CD4-positive, alpha-beta T cell treated with Interleukin-17A for 4 hours (primary cell): ENCODE results near the gene TRPM3.
"Not testable (repeated sequence)": the region's sequence is repeated elsewhere in the genome, so short reads cannot be mapped to it uniquely, and the experiment has no call there.

ENCODE experiments used
- DNase-seq: peaks from one replicate; pipeline ENCODE4 v3.0.0-alpha.2; 2020; ENCODE audit warnings: mixed read lengths

TRPM3 gene

GRCh38 chr9:70639853-70640814, 481.3 kb downstream of the TRPM3 start:
- DNase-seq = no peak

DNA sequence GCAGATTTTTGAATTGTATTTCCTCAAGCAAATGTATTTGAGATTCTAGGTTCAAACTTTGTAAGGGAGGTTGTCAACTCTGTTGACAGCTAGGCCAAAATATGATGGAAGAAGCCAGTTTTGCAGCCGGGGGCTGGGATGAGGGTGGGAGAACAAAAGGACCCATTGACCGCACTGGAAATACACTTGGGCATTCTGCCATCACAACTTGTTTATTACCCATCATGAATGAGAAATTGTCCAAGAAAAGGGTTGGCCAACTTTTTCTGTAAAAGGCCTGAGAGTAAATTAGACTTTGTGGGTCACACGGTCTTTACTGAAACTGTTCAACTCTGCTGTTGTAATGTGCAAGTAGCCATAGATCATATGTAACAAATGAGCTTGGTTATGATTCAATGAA, 485.6 kb downstream of the TRPM3 start:
- DNase-seq = no peak

DNA sequence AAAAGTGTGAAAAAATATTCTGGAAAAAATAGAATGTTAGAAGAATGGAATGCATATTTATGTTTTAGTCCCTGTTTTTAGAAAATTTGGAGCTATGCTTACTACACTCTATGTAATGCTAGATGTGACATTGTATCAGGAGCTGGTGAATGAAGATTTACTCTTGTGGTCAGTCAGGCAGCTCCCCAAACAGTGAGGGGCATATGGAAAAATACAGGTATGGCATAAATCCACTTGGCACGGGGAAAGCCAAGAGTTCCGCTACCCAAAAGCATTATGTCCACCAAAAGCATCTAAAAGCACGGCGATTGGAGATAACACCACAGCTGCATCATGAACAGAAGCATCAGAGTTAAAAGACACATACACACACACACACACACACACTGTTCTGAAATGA, 486.7 kb downstream of the TRPM3 start:
- DNase-seq = no peak

DNA sequence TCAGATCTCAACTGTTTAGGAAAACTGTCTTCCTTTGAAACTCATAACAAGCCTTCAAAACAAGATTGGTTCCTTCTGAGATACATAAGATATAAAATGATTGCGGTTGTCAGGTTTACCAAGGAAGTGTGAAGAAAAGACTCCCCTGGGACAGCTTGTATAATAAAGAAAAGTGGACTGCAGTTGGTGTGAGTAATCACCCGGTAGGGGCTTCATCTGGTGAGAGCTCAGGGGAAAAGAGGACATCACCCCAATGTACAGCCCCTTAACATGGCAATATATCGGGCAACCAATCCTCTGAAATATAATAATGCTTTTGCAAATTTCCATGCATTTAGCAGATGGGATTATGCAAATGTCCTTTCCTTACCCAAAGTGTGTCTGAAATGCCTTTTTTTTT, 490.4 kb downstream of the TRPM3 start:
- no peak for DNase-seq

- not testable (repeated sequence) for DNase-seq
Observed at GRCh38 chr9:70629080-70629685, 492.2 kb downstream of the TRPM3 start.

- DNase-seq = peak; percentile 12
Observed at GRCh38 chr9:70625078-70625477, 496.3 kb downstream of the TRPM3 start.

DNA sequence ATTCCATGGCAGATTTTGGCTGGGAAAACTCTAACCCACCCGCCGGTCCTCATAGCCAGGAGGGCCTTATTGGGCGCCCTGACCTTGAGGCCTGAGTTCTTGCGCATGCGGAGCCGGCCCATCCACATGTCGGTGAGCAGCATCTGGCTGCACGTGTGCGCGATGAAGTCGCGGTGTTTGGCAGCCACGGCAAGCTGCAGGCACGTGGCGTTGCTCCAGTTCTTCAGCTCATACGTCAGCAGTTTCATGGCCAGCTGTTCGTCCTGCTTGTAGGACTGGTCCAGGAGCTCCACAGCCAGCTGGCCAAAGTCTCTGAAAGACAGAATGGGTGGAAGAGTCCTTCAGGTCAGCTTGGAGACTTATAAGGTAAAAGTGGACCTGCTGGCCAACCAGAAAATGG, 502.6 kb downstream of the TRPM3 start:
- DNase-seq = no peak

DNA sequence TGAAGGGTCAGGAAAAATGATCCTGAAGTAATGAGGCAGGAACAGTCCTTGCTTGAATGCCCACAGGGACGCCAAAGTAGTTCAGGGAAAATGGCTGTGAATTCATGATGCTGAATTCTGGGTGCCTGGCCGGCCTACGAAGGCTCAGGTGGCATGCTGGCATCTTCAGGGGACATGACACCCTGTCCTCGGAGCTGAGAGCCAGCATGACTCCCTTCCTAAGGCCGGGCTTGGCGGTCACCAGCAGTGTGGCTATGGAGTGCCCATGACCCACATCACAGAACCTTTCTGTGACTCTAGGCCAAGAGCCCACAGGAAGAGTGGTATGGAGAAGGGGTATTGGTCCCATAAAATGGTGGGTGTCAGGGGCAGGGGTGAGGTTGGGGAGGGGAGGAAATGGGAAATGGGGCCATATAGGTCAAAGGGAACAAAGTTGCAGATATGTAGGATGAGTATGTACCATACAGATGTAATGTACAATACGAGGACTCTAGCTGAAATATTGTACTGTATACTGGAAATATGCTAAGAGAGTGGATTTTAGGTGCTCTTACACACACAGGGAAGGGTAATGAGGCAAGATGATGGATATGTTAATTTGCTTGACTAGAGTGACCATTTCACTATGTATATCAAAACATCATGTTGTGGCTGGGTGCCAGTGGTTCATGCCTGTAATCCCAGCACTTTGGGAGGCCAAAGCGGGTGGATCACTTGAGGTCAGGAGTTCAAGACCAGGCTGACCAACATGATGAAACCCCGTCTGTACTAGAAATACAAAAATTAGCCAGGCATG, 504.2 kb downstream of the TRPM3 start:
- no peak for DNase-seq

DNA sequence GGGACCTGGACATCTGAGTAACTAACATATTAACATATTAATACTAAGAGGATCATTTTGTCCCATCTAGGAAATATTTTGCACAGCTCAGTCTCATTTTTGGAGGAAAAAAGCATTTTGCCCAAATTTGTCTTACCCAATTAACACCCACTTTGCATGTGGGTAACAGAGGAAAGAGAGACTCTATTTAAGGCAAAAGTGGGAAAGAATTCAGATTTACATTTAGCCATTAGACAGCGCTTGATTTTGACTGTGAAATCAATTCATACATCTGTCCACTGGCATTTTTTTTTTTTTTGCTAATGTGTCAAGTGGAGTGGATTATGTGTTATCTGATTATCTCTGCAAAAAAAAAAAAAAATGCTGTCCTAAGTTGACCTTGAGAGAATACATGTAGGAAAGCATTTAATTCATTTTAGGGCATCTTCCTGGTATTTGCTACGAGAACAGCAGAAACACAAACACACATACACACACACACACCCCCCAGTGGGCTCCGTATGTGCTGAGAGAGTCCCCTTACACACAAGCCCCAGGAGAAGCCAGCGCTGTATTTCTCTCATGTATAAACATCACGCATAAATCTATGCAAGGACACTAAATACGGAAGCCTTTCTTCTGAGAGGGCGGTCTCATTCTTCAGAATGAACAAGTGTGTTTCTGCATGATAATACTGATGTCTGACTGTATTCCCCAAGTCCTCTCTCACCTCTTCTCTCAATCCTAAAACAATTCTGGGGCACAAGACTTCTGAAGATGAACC, 505.0 kb downstream of the TRPM3 start:
- DNase-seq = no peak

- DNase-seq = no peak
Observed at GRCh38 chr9:70615464-70616138, 505.8 kb downstream of the TRPM3 start.

GRCh38 chr9:70614786-70615463, 506.5 kb downstream of the TRPM3 start:
- no peak for DNase-seq

DNA sequence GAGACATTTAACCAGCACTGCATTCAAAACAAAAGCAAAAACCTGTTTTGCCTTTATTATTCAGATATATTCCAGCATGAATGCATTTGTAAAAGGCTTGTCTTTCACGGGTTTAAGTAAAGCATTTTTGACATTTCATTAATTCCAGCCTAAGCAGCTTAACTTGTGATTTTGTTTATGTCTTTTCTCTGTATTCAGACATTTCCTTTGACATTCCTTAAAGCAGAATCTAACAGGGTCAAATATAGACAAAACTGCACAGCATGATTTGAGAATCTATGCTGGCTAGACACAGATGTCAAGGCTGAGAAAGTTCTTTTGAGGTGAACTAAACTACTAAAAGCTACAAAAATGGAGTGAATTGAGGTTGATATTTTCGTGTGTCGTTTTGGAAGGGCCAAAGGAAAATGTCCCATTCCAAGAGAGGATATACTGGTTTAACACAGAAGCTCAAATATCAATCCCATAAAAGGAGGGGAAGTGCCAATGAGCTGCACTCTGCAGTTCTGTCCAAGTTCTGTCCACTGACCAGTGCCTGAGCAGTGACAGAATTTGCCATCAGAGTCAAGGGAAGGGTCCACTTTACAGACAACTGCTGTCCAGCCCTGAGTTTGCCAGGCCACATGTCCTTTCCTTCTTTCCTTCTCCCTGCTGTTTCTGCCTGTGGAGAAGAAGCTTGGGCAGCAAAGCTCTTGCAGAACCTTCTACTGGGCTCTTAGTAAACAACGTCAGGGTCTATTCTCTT, 508.2 kb downstream of the TRPM3 start:
- DNase-seq = no peak

DNA sequence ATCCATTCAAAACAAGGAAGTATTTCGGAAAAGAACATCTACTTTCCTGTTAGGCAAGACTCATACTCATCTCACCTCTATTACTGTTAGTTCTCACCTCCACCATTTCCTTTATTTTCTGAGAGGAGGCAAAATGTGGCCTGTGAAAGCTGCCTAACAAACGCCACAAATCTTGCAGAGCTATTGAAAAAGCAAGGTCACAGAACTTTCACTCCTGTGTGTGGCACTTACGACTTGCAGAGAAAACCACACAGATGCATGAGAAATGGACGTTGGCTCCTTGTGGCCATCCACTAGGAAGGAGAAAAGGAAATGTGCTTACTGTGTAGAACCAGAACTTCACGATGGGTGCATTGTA, 511.2 kb downstream of the TRPM3 start:
- no peak for DNase-seq

DNA sequence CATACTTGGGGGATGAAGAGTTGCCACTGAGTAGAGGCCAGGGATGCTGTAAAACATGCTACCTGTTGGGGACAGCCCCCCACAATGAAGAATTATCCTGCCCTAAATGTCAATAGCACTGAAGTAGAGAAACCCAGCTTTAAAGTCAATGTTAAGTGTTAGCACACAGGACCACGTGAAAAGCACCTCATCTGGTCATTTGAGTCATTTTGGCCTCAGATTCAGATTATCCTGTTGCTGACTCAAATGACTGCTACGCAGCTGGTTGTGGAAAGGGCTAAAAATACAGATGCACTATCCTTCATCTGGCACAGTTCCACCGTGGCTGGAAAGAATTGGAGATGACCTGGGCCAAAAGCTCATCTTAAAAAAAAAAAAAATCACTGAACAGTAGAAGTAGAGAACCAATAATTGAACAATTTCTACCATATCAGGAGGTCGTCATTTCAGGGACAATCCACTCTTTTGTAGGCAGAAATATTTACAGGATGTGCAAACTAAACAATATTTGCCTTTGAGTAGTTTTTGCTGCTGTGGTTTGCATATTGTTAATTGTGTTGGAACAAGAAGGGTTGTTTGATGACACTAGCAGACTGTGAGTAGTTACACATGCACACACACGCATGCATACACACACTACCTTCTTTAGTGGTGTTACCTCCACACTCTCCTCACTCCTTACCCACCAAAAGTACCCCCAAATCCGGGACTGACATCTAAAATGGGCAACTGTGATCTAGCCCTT, 511.7 kb downstream of the TRPM3 start:
- no peak for DNase-seq

GRCh38 chr9:70609011-70609410, 512.4 kb downstream of the TRPM3 start:
- DNase-seq = no peak

- no peak for DNase-seq
Observed at GRCh38 chr9:70607926-70608325, 513.5 kb downstream of the TRPM3 start.

DNA sequence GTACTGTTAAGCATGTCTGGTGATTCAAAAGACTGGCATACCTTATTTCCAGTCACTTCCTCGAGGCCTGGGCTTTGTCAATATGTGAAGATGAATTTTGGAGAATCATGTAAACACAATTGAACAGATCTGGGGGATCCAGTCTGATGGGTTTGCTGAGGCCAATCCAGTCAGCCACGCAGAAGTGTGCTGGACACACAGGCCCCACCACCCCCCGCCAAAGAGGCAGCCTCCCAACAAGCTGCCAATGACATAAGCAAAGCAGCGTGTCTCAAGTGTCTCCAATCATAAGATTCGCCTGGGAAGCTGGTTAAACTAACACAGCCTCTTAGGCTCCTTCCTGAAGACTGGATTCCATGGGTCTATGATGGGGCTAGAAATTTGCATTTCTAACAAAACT, 514.1 kb downstream of the TRPM3 start:
- DNase-seq = no peak

GRCh38 chr9:70603020-70603411, 518.4 kb downstream of the TRPM3 start:
- no peak for DNase-seq

DNA sequence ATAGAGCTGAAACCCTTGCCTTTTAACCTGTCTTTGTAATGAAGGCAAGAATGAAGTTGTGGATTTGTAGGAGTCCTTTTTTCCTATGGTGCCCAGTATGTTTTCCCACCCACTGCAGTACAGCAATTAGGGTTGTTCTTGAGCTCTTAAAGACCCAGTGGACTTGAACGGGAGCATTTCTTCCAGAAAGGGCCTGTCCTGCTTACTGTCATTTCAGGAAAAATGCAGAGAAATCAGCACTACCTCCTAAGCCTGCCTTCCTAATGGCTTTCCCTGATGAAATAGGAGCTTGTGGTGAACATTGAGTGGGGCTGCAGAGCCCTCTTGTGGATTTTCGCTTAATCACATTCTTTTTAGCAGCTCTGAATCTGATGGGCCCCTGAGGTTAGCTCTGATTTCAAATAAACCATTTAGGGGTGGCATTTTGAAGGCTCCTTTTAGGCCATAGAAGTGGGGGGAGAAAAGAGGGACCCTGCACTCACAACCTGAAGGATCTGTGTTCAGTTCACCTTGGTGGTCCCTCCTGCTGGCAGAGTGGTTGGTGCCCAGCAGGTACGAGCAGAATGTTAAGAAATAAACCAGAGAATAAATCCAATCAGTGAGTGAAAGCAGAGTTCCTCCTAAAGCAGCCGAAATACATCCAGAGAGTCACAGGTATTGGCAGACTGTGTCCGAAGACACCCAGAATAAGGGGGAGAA, 519.0 kb downstream of the TRPM3 start:
- peak; percentile 64 for DNase-seq
